Psoas muscle (tissue), 8 donors: Measurements from ENCODE around the gene RBM20. TPM values are rescaled to one million over a fixed set of nuclear protein-coding genes. Genes with fewer than 3 reads are reported as not detected.
A peak's percentile ranks its signal among the peaks of the same experiment; 100 is the strongest.

Source experiments
- ATAC-seq, 4 donors: fragments of 200-7000 bp; cut with Tn5 transposase; one replicate each; pipeline ENCODE4 v1.9.1; 2020; ENCODE audit warnings: moderate library complexity in 3 of 4, mild to moderate bottlenecking in 2 of 4
- DNase-seq, 2 donors: peaks; one replicate each; pipeline ENCODE4 v3.0.0-alpha.2; 2020
- H3K27ac ChIP-seq: fragments of 200-600 bp; one replicate; pipeline ENCODE4 v1.8.0; 2022
- H3K27me3 ChIP-seq, 3 donors: fragments of 200-600 bp in 1 of 3; one replicate each; pipeline versions ENCODE4 v1.6.1 to v1.8.0; 2013 to 2022; ENCODE audit warnings: low read length in 2 of 3, mild to moderate bottlenecking in 2 of 3, moderate library complexity in 1 of 3; ENCODE audit not compliant: insufficient read depth in 3 of 3
- H3K36me3 ChIP-seq, 2 donors: fragments of 200-600 bp in 1 of 2; one replicate each; pipeline versions ENCODE4 v1.6.1 to v1.8.0; 2013 to 2022; ENCODE audit warnings: low read depth in 1 of 2, mild to moderate bottlenecking in 1 of 2, moderate library complexity in 1 of 2; ENCODE audit not compliant: insufficient read depth in 1 of 2
- H3K4me1 ChIP-seq: fragments of 200-600 bp; one replicate; pipeline ENCODE4 v1.8.0; 2022
- H3K4me3 ChIP-seq: fragments of 200-600 bp; one replicate; pipeline ENCODE4 v1.8.0; 2022; ENCODE audit warnings: mild to moderate bottlenecking
- H3K9me3 ChIP-seq: fragments of 200-600 bp; one replicate; pipeline ENCODE4 v1.8.0; 2022
- CTCF ChIP-seq: fragments of 200-600 bp; IDR thresholded peaks from one replicate; pipeline ENCODE4 v1.8.0; 2022; ENCODE audit warnings: antibody characterized with exemption
- WGBS, 3 donors: extraction: QIAGEN DNeasy Blood & Tissue Kit; methylation state at CpG; one replicate each; pipeline versions ENCODE4 v1.1.6 to v1.1.7; 2013; 5-methylcytosine and 5-hydroxymethylcytosine counted together
- intact Hi-C, 2 donors: fragments of 100-400 bp; cut with DNase I; formaldehyde crosslinking; loops; one replicate each; pipeline versions ENCODE4 v1.11.0 to v1.14.2; 2022
- polyA plus RNA-seq, 3 donors: library from polyadenylated mRNA; stranded (reverse); fragments of 200-250 nt; gene quantifications; one replicate each; pipeline ENCODE4 v1.2.3, GENCODE V29; 2013
- total RNA-seq, 4 donors: library from RNA; stranded (reverse); fragmentation: NEBNext Ultra II Directional in 2 of 4; extraction: Animal tissue kit (Norgen Biotek cat#: 25700) in 2 of 4; gene quantifications; one replicate each; pipeline versions ENCODE4 v1.2.1 to v1.2.4, GENCODE V29; 2021 to 2023
- donor health status: healthy with polysubstance abuse.
- donor health status: DM: no; HTN: no; CAD: no; lungs with moderate emphysema.
- donor health status: Bipolar disorder and iron deficiency.
- donor health status: healthy.
- donor health status: DM: yes; HTN: yes; CAD: no.
- donor health status: DM: no; HTN: no; CAD: no.
- donor health status: DM: no; HTN: no; CAD: no.
- donor health status: DM: yes; HTN: yes; CAD: no.

Gene RBM20
- total and polyA plus RNA-seq, 7 donors = 1.6 to 48.8 (median 14.2) TPM

- H3K4me1 ChIP-seq = peaks cover 42% of the 10 kb centered on the region
- H3K36me3 ChIP-seq = no peaks in the 10 kb centered on the region
- no peaks in the 10 kb centered on the region for H3K9me3 ChIP-seq
- no peaks in the 10 kb centered on the region for H3K27me3 ChIP-seq
- no peak overlapping the region for H3K4me3 ChIP-seq
- peak overlapping the region; percentile 81 for H3K27ac ChIP-seq
- no peak for TF ChIP-seq CTCF
- no peak for ATAC-seq
- no peak for DNase-seq
- intact Hi-C loops = no loop called here
- WGBS, 3 donors = 47 to 67% (median 52%) methylated on average over 3 of the region's 3 CpGs
Measured at GRCh38 chr10:110772454-110773025, 128.4 kb downstream of the RBM20 start.

GRCh38 chr10:110773693-110774068 lies 129.5 kb downstream of the RBM20 start:
- peak overlapping the region; percentile 81 for H3K27ac ChIP-seq
- H3K4me1 ChIP-seq = peaks cover 46% of the 10 kb centered on the region
- H3K9me3 ChIP-seq = no peaks in the 10 kb centered on the region
- peak in 2 of 4 donors; percentile 5 to 6 for ATAC-seq
- intact Hi-C loops = no loop called here
- H3K36me3 ChIP-seq = no peaks in the 10 kb centered on the region
- H3K4me3 ChIP-seq = no peak overlapping the region
- H3K27me3 ChIP-seq = no peaks in the 10 kb centered on the region
- TF ChIP-seq CTCF = no peak
- WGBS, 3 donors = 78 to 85% (median 80%) methylated on average over 7 of the region's 7 CpGs
- DNase-seq = no peak

- peak; percentile 82 to 86 (median 86) for ATAC-seq
- WGBS, 3 donors = 82 to 88% (median 82%) methylated on average over 8 of the region's 8 CpGs
Measured at GRCh38 chr10:110774069-110775019, 130.2 kb downstream of the RBM20 start.

GRCh38 chr10:110775020-110775375 lies 130.9 kb downstream of the RBM20 start:
- intact Hi-C loops = loop anchor here in 1 of 2 donors (5.0 kb wide), 2 partner anchors 33 to 47 kb away; no protein-coding TSS in a partner anchor
- H3K27ac ChIP-seq = peak overlapping the region; percentile 81
- no peak for TF ChIP-seq CTCF

More at GRCh38 chr10:110774069-110775019, 130.2 kb downstream of the RBM20 start:
- Histone ChIP-seq H3K36me3 (no peaks in the 10 kb centered on the region), H3K27ac (peak overlapping the region; percentile 81), H3K9me3 (no peaks in the 10 kb centered on the region), H3K4me3 (no peak overlapping the region), H3K4me1 (peaks cover 46% of the 10 kb centered on the region), H3K27me3 (no peaks in the 10 kb centered on the region)
- TF ChIP-seq CTCF = no peak
- intact Hi-C loops = loop anchor here in 1 of 2 donors (5.0 kb wide), 2 partner anchors 32 to 48 kb away; no protein-coding TSS in a partner anchor
- DNase-seq = no peak

More at GRCh38 chr10:110775020-110775375, 130.9 kb downstream of the RBM20 start:
- DNase-seq (no peak), ATAC-seq (no peak)
- H3K36me3 ChIP-seq = no peaks in the 10 kb centered on the region
- no peaks in the 10 kb centered on the region for H3K27me3 ChIP-seq
- no peaks in the 10 kb centered on the region for H3K9me3 ChIP-seq
- no peak overlapping the region for H3K4me3 ChIP-seq
- peaks cover 52% of the 10 kb centered on the region for H3K4me1 ChIP-seq
- 85 to 92% (median 89%) methylated on average over 4 of the region's 4 CpGs for WGBS, 3 donors
